ENCODE results near the gene ALOX5AP. TPM values are rescaled to one million over a fixed set of nuclear protein-coding genes. Genes with fewer than 3 reads are reported as not detected.

The ALOX5AP gene
- total RNA-seq, 1 experiment from 2014 or later = 1.1 TPM

GRCh38 chr13:30797847-30798535 lies 62.6 kb downstream of the ALOX5AP start:
- Histone ChIP-seq H3K4me3 (ENCODE audit: low read depth, low read length) (no peak overlapping the region), H3K27me3 (replicated peaks; ENCODE audit: control insufficient read depth, insufficient read depth, low read length) (no peaks in the 10 kb centered on the region), H3K4me1 (peaks cover under 1% of the 10 kb centered on the region; the same call in 1 of the 2 replicates), H3K9me3 (no peaks in the 10 kb centered on the region), H3K36me3 (ENCODE audit: control insufficient read depth, insufficient read depth, low read length) (no peaks in the 10 kb centered on the region)
- ChIA-PET POLR2A (no interaction called here), CTCF (interaction anchor here (0.7 kb wide), 1 partner anchor 904 kb away, joined by 3 read pairs; no protein-coding TSS in a partner anchor)
- Mint-ChIP-seq H3K9me3 (ENCODE audit: unreplicated experiment) (no peaks in the 10 kb centered on the region), H3K4me3 (ENCODE audit: unreplicated experiment) (no peak overlapping the region), H3K27me3 (ENCODE audit: insufficient read depth, unreplicated experiment) (no peaks in the 10 kb centered on the region), H3K4me1 (ENCODE audit: low read depth, unreplicated experiment) (no peaks in the 10 kb centered on the region), H3K27ac (ENCODE audit: unreplicated experiment) (no peak overlapping the region), H3K36me3 (ENCODE audit: insufficient read depth, unreplicated experiment) (no peaks in the 10 kb centered on the region)
- no TSS peak for BruUV-seq (replicated peaks)
- intact Hi-C loops (cut with micrococcal nuclease; ENCODE audit: unreplicated experiment) = no loop called here
- no peak for DNase-seq
- TF ChIP-seq, protein P1, sequence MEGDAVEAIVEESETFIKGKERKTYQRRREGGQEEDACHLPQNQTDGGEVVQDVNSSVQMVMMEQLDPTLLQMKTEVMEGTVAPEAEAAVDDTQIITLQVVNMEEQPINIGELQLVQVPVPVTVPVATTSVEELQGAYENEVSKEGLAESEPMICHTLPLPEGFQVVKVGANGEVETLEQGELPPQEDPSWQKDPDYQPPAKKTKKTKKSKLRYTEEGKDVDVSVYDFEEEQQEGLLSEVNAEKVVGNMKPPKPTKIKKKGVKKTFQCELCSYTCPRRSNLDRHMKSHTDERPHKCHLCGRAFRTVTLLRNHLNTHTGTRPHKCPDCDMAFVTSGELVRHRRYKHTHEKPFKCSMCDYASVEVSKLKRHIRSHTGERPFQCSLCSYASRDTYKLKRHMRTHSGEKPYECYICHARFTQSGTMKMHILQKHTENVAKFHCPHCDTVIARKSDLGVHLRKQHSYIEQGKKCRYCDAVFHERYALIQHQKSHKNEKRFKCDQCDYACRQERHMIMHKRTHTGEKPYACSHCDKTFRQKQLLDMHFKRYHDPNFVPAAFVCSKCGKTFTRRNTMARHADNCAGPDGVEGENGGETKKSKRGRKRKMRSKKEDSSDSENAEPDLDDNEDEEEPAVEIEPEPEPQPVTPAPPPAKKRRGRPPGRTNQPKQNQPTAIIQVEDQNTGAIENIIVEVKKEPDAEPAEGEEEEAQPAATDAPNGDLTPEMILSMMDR (IDR thresholded peaks at IDR 0.05; ENCODE audit: insufficient read depth in 1 of 2, low read depth in 1 of 2, low read length in 1 of 2, severe bottlenecking in 1 of 2, unreplicated experiment in 1 of 2) = no peak

- no TSS peak for BruUV-seq (replicated peaks)
Measured at GRCh38 chr13:30798776-30799355, 63.5 kb downstream of the ALOX5AP start.

GRCh38 chr13:30799356-30799824 lies 64.0 kb downstream of the ALOX5AP start:
- no peaks in the 10 kb centered on the region for H3K4me1 Mint-ChIP-seq (ENCODE audit: low read depth, unreplicated experiment)
- H3K27me3 ChIP-seq (replicated peaks; ENCODE audit: control insufficient read depth, insufficient read depth, low read length) = no peaks in the 10 kb centered on the region
- no peaks in the 10 kb centered on the region for H3K9me3 ChIP-seq
- intact Hi-C loops (cut with micrococcal nuclease; ENCODE audit: unreplicated experiment) = no loop called here
- no peak overlapping the region for H3K27ac Mint-ChIP-seq (ENCODE audit: unreplicated experiment)
- no peaks in the 10 kb centered on the region for H3K9me3 Mint-ChIP-seq (ENCODE audit: unreplicated experiment)
- TF ChIP-seq, protein P1 (IDR thresholded peaks at IDR 0.05; ENCODE audit: insufficient read depth in 1 of 2, low read depth in 1 of 2, low read length in 1 of 2, severe bottlenecking in 1 of 2, unreplicated experiment in 1 of 2) = no peak
- ChIA-PET POLR2A (no interaction called here), CTCF (interaction anchor here (0.7 kb wide), 1 partner anchor 58 kb away, joined by 3 read pairs; no protein-coding TSS in a partner anchor)
- H3K4me3 ChIP-seq (ENCODE audit: low read depth, low read length) = no peak overlapping the region
- H3K36me3 Mint-ChIP-seq (ENCODE audit: insufficient read depth, unreplicated experiment) = no peaks in the 10 kb centered on the region
- peaks cover 5% of the 10 kb centered on the region; the same call in 1 of the 2 replicates for H3K4me1 ChIP-seq
- no peaks in the 10 kb centered on the region for H3K27me3 Mint-ChIP-seq (ENCODE audit: insufficient read depth, unreplicated experiment)
- no peaks in the 10 kb centered on the region for H3K36me3 ChIP-seq (ENCODE audit: control insufficient read depth, insufficient read depth, low read length)
- BruUV-seq (replicated peaks) = no TSS peak
- no peak overlapping the region for H3K4me3 Mint-ChIP-seq (ENCODE audit: unreplicated experiment)
- no peak for DNase-seq

More at GRCh38 chr13:30798776-30799355, 63.5 kb downstream of the ALOX5AP start:
- Histone ChIP-seq H3K27me3 (replicated peaks; ENCODE audit: control insufficient read depth, insufficient read depth, low read length) (no peaks in the 10 kb centered on the region), H3K4me3 (ENCODE audit: low read depth, low read length) (no peak overlapping the region), H3K36me3 (ENCODE audit: control insufficient read depth, insufficient read depth, low read length) (no peaks in the 10 kb centered on the region), H3K9me3 (no peaks in the 10 kb centered on the region), H3K4me1 (peaks cover 5% of the 10 kb centered on the region; the same call in 1 of the 2 replicates)
- Mint-ChIP-seq H3K9me3 (ENCODE audit: unreplicated experiment) (no peaks in the 10 kb centered on the region), H3K4me3 (ENCODE audit: unreplicated experiment) (no peak overlapping the region), H3K4me1 (ENCODE audit: low read depth, unreplicated experiment) (no peaks in the 10 kb centered on the region), H3K27ac (ENCODE audit: unreplicated experiment) (no peak overlapping the region), H3K27me3 (ENCODE audit: insufficient read depth, unreplicated experiment) (no peaks in the 10 kb centered on the region), H3K36me3 (ENCODE audit: insufficient read depth, unreplicated experiment) (no peaks in the 10 kb centered on the region)
- DNase-seq = no peak
- ChIA-PET POLR2A (no interaction called here), CTCF (interaction anchor here (0.7 kb wide), 2 partner anchors 58 to 905 kb away, joined by 3 read pairs; no protein-coding TSS in a partner anchor)
- TF ChIP-seq, protein P1 (IDR thresholded peaks at IDR 0.05; ENCODE audit: insufficient read depth in 1 of 2, low read depth in 1 of 2, low read length in 1 of 2, severe bottlenecking in 1 of 2, unreplicated experiment in 1 of 2) = no peak
- intact Hi-C loops (cut with micrococcal nuclease; ENCODE audit: unreplicated experiment) = no loop called here
